Hepatocyte (in vitro differentiated cells): ENCODE results near the gene CRMP1. TPM values are rescaled to one million over a fixed set of nuclear protein-coding genes. Genes with fewer than 3 reads are reported as not detected.
A peak's percentile ranks its signal among the peaks of the same experiment; 100 is the strongest.

ENCODE experiments used
- DNase-seq: peaks from one replicate; pipeline ENCODE4 v3.0.0-alpha.2; 2016; ENCODE audit warnings: low spot score
- H2AFZ ChIP-seq: fragments of 200-600 bp; sonication (generic); 2 replicates; pipeline ENCODE4 v1.6.0; 2016; ENCODE audit warnings: antibody characterized with exemption, mild to moderate bottlenecking
- H3K27ac ChIP-seq: fragments of 200-600 bp; sonication (generic); 2 replicates; pipeline ENCODE4 v1.5.1; 2016; ENCODE audit warnings: mild to moderate bottlenecking
- H3K27me3 ChIP-seq: fragments of 200-600 bp; sonication (generic); 2 replicates; pipeline ENCODE4 v1.6.1; 2016
- H3K36me3 ChIP-seq: fragments of 200-600 bp; sonication (generic); replicated peaks from 2 replicates; pipeline ENCODE4 v1.5.1; 2016; ENCODE audit warnings: low read depth; ENCODE audit not compliant: insufficient read depth
- H3K4me1 ChIP-seq: fragments of 200-600 bp; sonication (generic); 2 replicates; pipeline ENCODE4 v1.5.1; 2016; ENCODE audit warnings: mild to moderate bottlenecking, moderate library complexity; ENCODE audit not compliant: insufficient read depth
- H3K4me2 ChIP-seq: fragments of 200-600 bp; sonication (generic); 2 replicates; pipeline ENCODE4 v1.6.0; 2016
- H3K4me3 ChIP-seq: fragments of 200-600 bp; sonication (generic); 2 replicates; pipeline ENCODE4 v1.5.1; 2016; ENCODE audit warnings: mild to moderate bottlenecking
- H3K79me2 ChIP-seq: fragments of 200-600 bp; sonication (generic); 2 replicates; pipeline ENCODE4 v1.6.0; 2017; ENCODE audit warnings: mild to moderate bottlenecking
- H3K9me2 ChIP-seq: fragments of 200-600 bp; sonication (generic); replicated peaks from 2 replicates; pipeline ENCODE4 v1.6.0; 2017; ENCODE audit warnings: mild to moderate bottlenecking; ENCODE audit not compliant: insufficient read depth
- H3K9me3 ChIP-seq: fragments of 200-600 bp; sonication (generic); 2 replicates; pipeline ENCODE4 v1.5.1; 2016; ENCODE audit warnings: low read depth, mild to moderate bottlenecking
- H4K20me1 ChIP-seq: fragments of 200-600 bp; sonication (generic); 2 replicates; pipeline ENCODE4 v1.6.0; 2016; ENCODE audit warnings: mild to moderate bottlenecking; ENCODE audit not compliant: insufficient read depth, poor library complexity, severe bottlenecking
- EZH2 ChIP-seq: fragments of 200-600 bp; sonication (generic); IDR thresholded peaks from 2 replicates; pipeline ENCODE4 v1.6.1; 2016; ENCODE audit warnings: antibody characterized with exemption, mild to moderate bottlenecking, borderline replicate concordance
- EZH2phosphoT487 ChIP-seq: fragments of 200-600 bp; sonication (generic); IDR thresholded peaks from one replicate; pipeline ENCODE4 v1.6.1; 2018; ENCODE audit warnings: antibody characterized with exemption, mild to moderate bottlenecking, low read depth, moderate library complexity; ENCODE audit not compliant: unreplicated experiment, severe bottlenecking
- WGBS: methylation state at CpG from one replicate; pipeline ENCODE4 v1.1.6; 2016; ENCODE audit warnings: low lambda C conversion rate; ENCODE audit errors: missing lambda C conversion rate; 5-methylcytosine and 5-hydroxymethylcytosine counted together
- polyA plus RNA-seq: library from polyadenylated mRNA; unstranded; fragments of >200 nt; fragmentation: Nextera tagmentation; extraction: Ambion mirVana; gene quantifications from 2 replicates; pipeline ENCODE4 v1.2.1, GENCODE V29; 2016
- total RNA-seq: library from RNA; depleted of rRNA; stranded (reverse); fragments of >200 nt; gene quantifications from 2 replicates; pipeline ENCODE4 v1.2.3, GENCODE V29; 2014
- TF ChIP-seq, protein P1 (sequence below): fragments of 200-600 bp; sonication (generic); IDR thresholded peaks from 2 replicates; pipeline ENCODE4 v1.5.1; 2016; ENCODE audit warnings: antibody characterized with exemption, mild to moderate bottlenecking; ENCODE audit not compliant: poor library complexity

CRMP1 gene
- total and polyA plus RNA-seq, 2 experiments from 2014 or later = 12.5 to 12.9 TPM

DNA sequence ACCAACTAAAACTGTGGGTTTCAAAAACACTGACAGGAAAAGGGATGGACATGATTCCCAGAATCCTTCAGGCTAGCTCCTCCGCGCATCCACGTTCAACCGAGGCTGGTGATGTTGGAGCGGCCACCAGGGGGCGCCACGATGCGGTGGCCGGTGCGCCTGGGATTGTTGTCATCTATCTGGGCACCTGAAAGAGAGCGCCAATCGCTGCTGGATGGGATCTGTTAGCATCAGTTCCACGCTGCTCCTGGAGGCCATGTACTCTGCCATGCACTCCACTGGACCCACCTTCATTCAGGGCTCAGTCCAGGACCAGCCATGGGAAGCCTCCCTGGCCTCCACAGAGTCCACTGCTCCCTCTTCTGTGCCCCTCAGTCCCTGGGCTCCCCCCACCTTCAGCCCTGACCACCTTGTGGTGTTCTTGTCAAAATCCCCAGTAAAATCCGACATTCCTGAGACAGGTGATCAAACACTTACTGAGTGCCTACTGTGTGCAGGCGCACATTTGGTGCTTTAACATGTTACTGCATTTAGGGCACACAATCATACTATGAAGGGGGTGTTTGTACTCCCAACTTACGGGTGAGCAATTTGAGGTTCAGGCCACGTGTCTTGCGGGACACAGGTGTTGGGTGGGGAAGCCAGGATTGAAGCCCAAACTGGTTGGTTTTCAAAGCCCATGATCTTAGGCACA lies 71.1 kb downstream of the CRMP1 start:
- no peaks in the 10 kb centered on the region for H3K9me3 ChIP-seq
- H3K36me3 ChIP-seq = no peaks in the 10 kb centered on the region
- H3K9me2 ChIP-seq = no peaks in the 10 kb centered on the region
- H3K79me2 ChIP-seq = no peaks in the 10 kb centered on the region
- no peak overlapping the region for H2AFZ ChIP-seq
- TF ChIP-seq EZH2phosphoT487 = no peak
- TF ChIP-seq, protein P1, sequence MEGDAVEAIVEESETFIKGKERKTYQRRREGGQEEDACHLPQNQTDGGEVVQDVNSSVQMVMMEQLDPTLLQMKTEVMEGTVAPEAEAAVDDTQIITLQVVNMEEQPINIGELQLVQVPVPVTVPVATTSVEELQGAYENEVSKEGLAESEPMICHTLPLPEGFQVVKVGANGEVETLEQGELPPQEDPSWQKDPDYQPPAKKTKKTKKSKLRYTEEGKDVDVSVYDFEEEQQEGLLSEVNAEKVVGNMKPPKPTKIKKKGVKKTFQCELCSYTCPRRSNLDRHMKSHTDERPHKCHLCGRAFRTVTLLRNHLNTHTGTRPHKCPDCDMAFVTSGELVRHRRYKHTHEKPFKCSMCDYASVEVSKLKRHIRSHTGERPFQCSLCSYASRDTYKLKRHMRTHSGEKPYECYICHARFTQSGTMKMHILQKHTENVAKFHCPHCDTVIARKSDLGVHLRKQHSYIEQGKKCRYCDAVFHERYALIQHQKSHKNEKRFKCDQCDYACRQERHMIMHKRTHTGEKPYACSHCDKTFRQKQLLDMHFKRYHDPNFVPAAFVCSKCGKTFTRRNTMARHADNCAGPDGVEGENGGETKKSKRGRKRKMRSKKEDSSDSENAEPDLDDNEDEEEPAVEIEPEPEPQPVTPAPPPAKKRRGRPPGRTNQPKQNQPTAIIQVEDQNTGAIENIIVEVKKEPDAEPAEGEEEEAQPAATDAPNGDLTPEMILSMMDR = peak; percentile 51
- H3K27me3 ChIP-seq = no peaks in the 10 kb centered on the region
- H4K20me1 ChIP-seq = no peaks in the 10 kb centered on the region
- H3K27ac ChIP-seq = no peak overlapping the region
- no peak for DNase-seq
- H3K4me1 ChIP-seq = no peaks in the 10 kb centered on the region
- no peak overlapping the region for H3K4me2 ChIP-seq
- H3K4me3 ChIP-seq = no peak overlapping the region
- WGBS = 80% methylated on average over 18 of the region's 18 CpGs

DNA sequence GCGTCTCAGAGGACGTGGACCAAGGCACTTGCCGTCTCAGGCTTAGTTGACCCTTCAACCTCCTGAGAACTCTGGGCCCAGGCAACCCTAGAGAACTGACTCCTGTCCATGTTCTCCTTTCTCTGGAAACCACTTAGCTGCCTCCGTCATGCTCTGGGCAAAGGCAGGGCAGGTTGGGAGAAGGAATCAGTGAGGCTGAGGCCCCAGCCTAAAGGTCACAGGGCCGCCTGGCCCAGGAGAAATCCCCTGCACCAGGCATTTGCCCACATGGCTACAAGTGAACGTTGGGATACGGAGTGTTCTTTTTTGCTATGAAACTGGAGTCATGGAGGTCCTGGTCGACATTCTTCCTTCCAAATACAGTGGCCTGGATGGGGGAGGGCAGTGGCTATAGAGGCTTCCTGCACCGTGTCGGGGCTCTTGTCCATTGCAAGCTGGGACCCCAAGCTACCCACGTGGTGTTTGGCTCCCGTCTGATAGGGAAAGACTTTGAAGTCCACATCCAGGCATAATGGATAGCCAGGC lies 76.0 kb downstream of the CRMP1 start:
- Histone ChIP-seq H4K20me1 (no peaks in the 10 kb centered on the region), H3K9me2 (no peaks in the 10 kb centered on the region), H2AFZ (no peak overlapping the region), H3K79me2 (no peaks in the 10 kb centered on the region), H3K4me3 (no peak overlapping the region), H3K4me2 (no peak overlapping the region), H3K27me3 (no peaks in the 10 kb centered on the region), H3K9me3 (no peaks in the 10 kb centered on the region), H3K27ac (no peak overlapping the region), H3K4me1 (no peaks in the 10 kb centered on the region), H3K36me3 (no peaks in the 10 kb centered on the region)
- 91% methylated on average over 12 of the region's 12 CpGs for WGBS
- TF ChIP-seq, protein P1 = no peak
- TF ChIP-seq EZH2 = no peak
- no peak for TF ChIP-seq EZH2phosphoT487
- DNase-seq = no peak

DNA sequence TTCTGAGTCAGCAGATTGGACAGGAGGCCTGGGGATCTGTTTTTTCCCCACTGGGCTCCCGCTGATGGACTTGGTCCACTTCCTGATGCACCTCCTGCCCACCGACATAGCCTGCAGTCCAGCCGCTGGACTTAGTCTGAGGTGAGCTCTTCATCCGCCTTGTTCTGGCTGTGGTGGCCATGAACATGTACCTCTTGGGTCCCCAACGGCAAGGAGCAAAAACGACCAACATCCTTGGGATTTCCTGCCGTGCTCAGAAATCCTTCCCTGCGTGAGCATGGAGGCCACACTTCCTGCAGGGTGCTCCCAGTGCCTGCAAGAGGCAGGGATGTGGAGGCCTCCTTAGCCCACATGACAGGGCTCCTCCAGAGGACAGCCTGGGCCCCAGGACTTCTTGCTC lies 76.8 kb downstream of the CRMP1 start:
- no peak overlapping the region for H3K4me2 ChIP-seq
- H3K36me3 ChIP-seq = no peaks in the 10 kb centered on the region
- H3K9me2 ChIP-seq = no peaks in the 10 kb centered on the region
- TF ChIP-seq, protein P1 = no peak
- TF ChIP-seq EZH2 = no peak
- TF ChIP-seq EZH2phosphoT487 = no peak
- no peak overlapping the region for H2AFZ ChIP-seq
- no peaks in the 10 kb centered on the region for H3K27me3 ChIP-seq
- no peak overlapping the region for H3K4me3 ChIP-seq
- H3K9me3 ChIP-seq = no peaks in the 10 kb centered on the region
- 89% methylated on average over 8 of the region's 8 CpGs for WGBS
- no peaks in the 10 kb centered on the region for H3K4me1 ChIP-seq
- H3K79me2 ChIP-seq = no peaks in the 10 kb centered on the region
- no peaks in the 10 kb centered on the region for H4K20me1 ChIP-seq
- DNase-seq = no peak
- no peak overlapping the region for H3K27ac ChIP-seq
